HG03460 (cell line): Measurements from ENCODE around the gene WDR19.
A peak's percentile ranks its signal among the peaks of the same experiment; 100 is the strongest.
"Not testable (repeated sequence)": the region's sequence is repeated elsewhere in the genome, so short reads cannot be mapped to it uniquely, and the experiment has no call there.

Experiments used
- ATAC-seq: cut with Tn5 transposase; IDR thresholded peaks from one replicate; pipeline ENCODE4 v1.9.1; 2021; ENCODE audit not compliant: unreplicated experiment

The WDR19 gene

DNA sequence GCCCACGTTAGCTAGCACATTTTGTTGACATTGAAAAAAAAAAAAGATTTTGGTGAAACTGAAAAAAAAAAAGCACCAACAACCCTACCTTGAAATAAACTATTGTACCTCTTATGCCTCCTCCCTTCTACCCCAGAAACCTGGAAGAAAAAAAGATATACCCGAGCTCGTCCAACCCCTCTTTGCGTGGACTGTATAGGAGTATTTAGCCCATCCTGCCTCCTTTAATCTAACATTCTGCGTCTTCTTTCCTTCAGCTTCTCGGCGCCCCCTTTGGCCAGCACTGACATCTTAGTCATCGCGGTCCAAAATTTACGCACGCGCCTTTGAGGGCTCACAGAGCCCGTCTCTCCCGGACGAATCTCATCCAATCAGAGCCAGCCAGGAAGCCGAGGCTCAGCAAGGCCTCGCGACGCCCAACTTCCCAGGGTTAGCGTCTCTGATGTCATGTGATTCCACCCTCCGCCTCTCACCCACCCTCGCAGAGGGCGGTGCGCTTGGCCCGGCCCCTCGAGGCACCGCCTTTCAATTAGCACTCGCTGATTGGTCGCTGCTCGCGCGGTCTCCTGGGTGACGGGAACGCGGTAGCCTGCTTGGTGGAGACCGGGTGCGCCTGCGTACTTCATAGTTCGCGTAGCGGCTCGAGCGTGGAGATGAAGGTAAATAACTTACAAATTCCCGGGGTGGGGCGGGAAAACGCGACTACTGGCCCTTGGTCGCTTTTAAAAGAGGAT is at the start of gene WDR19:
WDR19 (plus strand) TSS at position 625 of the 734 bp plus-strand sequence; CDS start at position 654, 29 bp downstream.
- ATAC-seq: peak; percentile 98

GRCh38 chr4:39133623-39134022 is 48.7 kb upstream of the WDR19 start:
- no peak for ATAC-seq

DNA sequence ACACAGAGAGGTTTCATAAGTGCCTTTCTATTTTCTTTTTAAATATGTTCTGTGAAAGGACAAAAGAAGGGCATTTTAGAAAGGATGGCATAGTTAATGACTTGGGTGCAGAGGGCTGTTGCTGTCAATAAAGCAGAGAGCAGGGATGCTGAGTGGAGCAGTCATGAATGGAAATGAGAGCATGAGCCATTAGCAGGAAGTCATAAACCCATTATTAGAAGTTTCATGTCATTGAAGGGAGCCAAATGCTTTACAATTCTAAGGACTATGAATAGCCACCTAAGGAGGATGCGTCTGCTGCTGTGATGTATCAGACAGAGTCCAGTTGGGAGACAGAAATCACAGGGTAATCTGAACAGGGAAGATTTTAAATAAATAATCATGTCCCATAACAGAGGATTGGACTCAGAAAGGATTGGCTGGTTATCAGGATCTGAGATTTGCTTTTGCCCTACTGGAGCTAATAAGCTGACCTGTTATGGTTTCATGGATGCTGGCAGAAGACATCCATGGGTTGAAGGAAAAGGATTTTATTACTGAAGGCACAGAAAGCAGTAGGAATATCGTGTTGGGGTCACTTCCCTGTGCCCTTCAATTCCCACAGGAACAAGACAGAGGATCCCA is 47.5 kb upstream of the WDR19 start:
- ATAC-seq: no peak

DNA sequence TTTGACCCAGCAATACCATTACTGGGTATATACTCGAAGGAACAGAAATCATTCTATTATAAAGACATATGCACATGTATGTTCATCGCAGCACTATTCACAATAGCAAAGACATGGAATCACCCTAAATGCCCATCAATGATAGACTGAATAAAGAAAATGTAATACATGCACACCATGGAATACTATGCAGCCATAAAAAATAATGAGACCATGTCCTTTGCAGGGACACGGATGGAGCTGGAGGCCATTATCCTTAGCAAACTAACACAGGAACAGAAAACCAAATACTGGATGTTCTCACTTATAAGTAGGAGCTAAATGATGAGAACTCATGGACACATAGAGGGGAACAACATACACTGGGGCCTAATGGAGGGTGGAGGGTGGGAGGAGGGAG is 44.1 kb upstream of the WDR19 start:
- ATAC-seq: not testable (repeated sequence)

GRCh38 chr4:39146211-39146610 is 36.1 kb upstream of the WDR19 start:
- ATAC-seq: no peak

GRCh38 chr4:39154009-39154408 is 28.3 kb upstream of the WDR19 start:
- no peak for ATAC-seq

- ATAC-seq: no peak
Observed at GRCh38 chr4:39157520-39157919, 24.8 kb upstream of the WDR19 start.

DNA sequence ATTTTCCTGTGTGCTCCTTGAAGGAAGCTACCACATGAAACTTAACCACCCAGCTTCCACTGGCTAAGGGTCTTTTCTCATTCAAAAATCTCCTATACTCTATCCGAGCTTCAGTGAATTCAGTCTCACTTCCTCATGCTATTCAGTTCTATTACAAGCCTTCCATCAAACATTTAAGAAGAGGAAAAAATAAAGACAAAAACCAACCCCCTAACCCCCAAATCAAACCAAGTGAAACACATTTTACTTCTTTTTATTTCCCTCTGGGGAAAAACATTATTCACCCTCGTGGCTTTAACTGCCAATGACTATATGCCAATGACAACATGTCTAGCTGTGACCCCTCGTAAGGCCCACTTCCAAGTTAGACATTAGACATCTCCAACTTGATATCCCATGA is 16.2 kb upstream of the WDR19 start:
- ATAC-seq: no peak

- no peak for ATAC-seq
Observed at GRCh38 chr4:39166669-39167068, 15.7 kb upstream of the WDR19 start.

- ATAC-seq: no peak
Observed at GRCh38 chr4:39169426-39169825, 12.9 kb upstream of the WDR19 start.

DNA sequence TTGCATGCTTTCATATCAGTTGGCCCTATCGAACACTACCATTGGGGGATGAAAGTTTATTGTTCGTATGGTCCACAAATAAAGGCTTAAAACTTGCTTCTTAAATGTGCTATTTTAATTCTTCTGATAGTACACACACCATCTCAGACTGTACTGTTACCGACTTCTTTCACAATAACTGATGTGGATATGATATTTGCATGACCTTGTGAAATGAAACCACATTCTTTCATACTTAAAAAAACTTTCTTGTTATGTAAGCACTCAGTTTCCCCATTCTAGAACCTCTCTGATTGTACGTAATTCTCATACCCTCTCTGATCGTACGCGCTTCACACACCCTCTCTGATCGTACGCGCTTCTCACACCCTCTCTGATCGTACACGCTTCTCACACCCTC is 12.0 kb upstream of the WDR19 start:
- ATAC-seq: no peak

DNA sequence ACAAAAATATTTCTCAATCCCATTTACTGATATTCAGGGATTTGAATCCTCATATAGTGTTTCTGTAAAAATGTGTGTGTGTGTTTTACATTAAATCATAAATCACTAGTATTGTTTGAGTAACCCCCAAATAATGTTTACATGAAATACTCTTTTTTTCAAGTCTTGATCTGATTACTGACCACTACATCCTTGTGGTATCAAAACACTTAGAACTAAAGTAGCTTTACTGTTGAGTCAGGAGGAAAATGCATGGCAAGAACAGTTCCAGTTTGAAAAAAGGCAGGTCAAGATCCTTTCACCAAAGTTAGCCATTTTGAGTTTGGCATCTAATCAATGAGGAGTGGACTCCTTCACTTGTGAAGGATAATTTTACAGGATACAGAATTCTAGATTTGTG is 3.6 kb upstream of the WDR19 start:
- no peak for ATAC-seq

GRCh38 chr4:39179681-39180080 is 2.6 kb upstream of the WDR19 start:
- no peak for ATAC-seq

- ATAC-seq: not testable (repeated sequence)
Observed at GRCh38 chr4:39180629-39181028, 1.7 kb upstream of the WDR19 start.

GRCh38 chr4:39181520-39181904 is 817 bp upstream of the WDR19 start:
- no peak for ATAC-seq

DNA sequence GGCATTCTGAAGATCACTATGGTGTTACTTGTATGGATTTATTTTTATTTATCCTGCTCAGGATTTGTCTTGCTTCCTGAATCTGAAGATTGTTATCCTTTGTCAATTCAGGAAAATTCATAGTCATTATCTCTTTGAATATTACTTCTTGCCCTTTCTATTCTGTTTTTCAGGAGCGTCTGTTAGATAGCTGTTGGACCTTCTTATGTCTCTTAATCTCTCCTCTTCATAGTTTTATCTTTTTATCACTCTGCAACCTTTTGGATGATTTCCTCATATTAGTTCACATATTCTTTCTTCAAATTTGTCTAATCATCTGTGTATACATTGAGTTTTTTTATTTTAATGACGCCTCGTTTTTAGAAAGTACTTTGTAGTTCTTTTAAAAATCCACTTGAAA is 19.6 kb downstream of the WDR19 start:
- no peak for ATAC-seq

DNA sequence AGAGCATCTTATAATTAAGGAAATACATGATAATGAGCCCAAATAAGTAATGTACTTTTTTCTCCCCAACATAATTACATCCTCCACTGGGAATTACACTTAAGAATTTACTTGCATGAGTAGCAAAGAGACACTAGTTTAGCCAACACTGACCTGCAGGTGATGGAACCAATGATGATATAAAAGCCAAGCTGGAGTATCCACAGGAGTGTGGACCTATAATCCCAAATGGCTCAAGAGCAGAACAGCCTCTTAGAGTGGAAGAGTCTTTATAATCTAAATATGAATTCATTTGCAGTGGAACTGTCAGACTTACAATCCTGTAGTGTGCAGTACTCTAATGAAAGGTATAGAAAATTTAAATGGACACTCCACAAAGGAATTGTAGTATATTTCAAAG is 22.2 kb downstream of the WDR19 start:
- ATAC-seq: no peak

GRCh38 chr4:39205000-39205399 is 22.7 kb downstream of the WDR19 start:
- ATAC-seq: no peak

DNA sequence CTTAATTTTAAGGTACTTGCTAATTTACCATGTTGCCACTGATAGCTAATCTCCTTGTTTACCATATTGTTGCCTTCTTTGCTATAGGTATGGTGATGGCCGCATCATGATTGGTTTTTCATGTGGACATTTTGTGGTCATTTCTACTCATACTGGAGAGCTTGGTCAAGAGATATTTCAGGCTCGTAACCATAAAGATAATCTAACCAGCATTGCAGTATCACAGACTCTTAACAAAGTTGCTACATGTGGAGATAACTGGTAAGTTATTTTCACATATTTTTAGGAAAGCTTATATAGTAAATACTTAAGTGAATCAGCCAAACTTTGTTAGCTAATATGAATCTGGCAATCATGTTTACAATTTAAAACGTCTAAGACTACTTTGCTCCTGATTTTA is 23.1 kb downstream of the WDR19 start:
- no peak for ATAC-seq

DNA sequence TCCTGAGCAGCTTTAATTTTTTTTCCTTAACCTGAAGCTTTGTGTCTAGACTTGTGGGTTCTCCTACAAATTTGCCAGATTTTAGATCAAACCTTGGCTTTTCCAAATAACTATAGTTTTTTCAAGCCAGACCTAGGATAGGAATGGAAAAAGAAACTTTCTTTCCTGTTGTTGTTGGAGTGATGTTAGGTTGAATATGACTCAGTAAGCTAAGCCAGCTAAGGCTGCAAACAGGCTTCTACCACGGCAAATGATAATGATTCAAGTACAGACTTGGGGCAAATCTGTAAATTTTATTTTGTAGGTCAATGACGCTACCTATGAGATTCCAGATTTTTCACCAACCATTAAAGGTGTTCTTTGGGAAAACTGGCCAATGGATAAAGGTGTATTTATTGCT is 45.6 kb downstream of the WDR19 start:
- no peak for ATAC-seq

DNA sequence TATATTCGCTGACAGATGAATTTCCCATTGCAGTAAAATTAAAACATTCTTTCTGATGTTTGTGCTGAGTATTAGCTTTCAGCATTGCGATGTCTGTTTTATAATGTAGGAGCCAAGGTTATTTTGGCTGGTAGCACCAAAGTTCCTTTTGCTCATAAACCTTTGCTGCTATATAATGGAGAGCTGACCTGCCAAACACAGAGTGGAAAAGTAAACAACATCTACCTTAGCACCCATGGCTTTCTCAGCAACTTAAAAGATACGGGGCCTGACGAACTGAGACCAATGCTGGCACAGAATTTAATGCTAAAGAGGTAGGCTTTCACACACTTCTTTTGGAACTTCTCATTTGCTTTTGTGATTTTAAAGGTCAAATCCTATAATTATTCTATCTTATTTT is 46.0 kb downstream of the WDR19 start:
- ATAC-seq: no peak

DNA sequence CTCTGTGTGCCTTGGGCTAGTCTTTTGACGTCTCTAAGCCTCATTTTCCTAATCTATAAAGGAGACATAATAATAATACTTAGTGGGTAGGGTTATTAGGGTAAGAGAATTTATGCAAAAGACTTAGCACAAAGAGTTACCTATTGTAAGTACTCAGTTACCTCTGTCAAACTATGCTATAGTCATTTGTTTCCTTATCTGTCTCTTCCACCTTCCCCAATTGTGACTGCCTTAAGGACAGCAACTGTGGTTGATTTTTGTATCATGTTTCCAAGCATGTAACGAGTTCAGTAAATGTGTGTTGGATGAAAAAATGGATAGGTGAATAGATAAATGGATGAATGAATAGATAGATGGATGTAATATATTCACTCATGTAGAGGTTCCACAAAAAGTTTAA is 48.1 kb downstream of the WDR19 start:
- ATAC-seq: no peak

GRCh38 chr4:39231660-39232059 is 49.3 kb downstream of the WDR19 start:
- ATAC-seq: no peak
